Mucosa of rectum (tissue), 2 donors: ENCODE results near the gene TTC31.

Experiments
- H3K27ac ChIP-seq, 2 donors: one replicate each; pipeline ENCODE4 v1.7.0; 2013; ENCODE audit warnings: inconsistent platforms in 2 of 2, low read depth in 2 of 2, low read length in 2 of 2
- H3K27me3 ChIP-seq, 2 donors: one replicate each; pipeline ENCODE4 v1.7.0; 2013; ENCODE audit warnings: low read length in 2 of 2; ENCODE audit not compliant: control insufficient read depth in 2 of 2, insufficient read depth in 2 of 2
- H3K36me3 ChIP-seq, 2 donors: one replicate each; pipeline ENCODE4 v1.7.0; 2013; ENCODE audit warnings: low read length in 2 of 2; ENCODE audit not compliant: control insufficient read depth in 2 of 2, insufficient read depth in 2 of 2
- H3K4me1 ChIP-seq, 2 donors: one replicate each; pipeline ENCODE4 v1.7.0; 2013; ENCODE audit warnings: low read length in 2 of 2, mild to moderate bottlenecking in 1 of 2; ENCODE audit not compliant: control insufficient read depth in 2 of 2, insufficient read depth in 2 of 2
- H3K4me3 ChIP-seq, 2 donors: one replicate each; pipeline ENCODE4 v1.7.0; 2013; ENCODE audit warnings: low read length in 2 of 2
- H3K9ac ChIP-seq, 2 donors: one replicate each; pipeline ENCODE4 v1.7.0; 2013; ENCODE audit warnings: low read length in 2 of 2, low read depth in 1 of 2, mild to moderate bottlenecking in 1 of 2
- H3K9me3 ChIP-seq, 2 donors: one replicate each; pipeline ENCODE4 v1.7.0; 2013; ENCODE audit warnings: low read length in 2 of 2; ENCODE audit not compliant: control insufficient read depth in 2 of 2
- donor health status: healthy.
- donor health status: Normal muscosa, but diverticular disease.

The TTC31 gene

DNA sequence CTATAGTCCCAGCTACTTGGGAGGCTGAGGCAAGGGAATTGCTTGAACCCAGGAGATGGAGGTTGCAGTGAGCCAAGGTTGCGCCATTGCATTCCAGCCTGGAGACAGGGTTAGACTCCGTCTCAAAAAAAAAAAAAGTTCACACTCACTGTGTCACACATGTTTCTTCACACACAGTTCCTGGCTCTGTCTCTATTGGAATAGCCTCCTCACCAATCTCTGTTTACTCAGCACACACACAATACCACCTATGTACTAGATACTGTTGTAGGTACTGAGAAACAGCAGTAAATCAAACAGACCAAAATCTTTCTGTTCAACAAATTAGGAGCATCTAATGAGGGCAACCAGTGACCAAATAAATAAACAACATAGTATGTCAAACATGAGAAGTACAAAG is 3.3 kb downstream of the TTC31 start:
- H3K27me3 ChIP-seq: no peaks in the 10 kb centered on the region
- no peak overlapping the region for H3K9ac ChIP-seq
- no peak overlapping the region for H3K27ac ChIP-seq
- H3K9me3 ChIP-seq: no peaks in the 10 kb centered on the region
- no peak overlapping the region for H3K4me3 ChIP-seq
- H3K36me3 ChIP-seq: peaks cover 20 to 24% of the 10 kb centered on the region in 2 donors
- H3K4me1 ChIP-seq: peaks cover 16% of the 10 kb centered on the region in 2 donors

DNA sequence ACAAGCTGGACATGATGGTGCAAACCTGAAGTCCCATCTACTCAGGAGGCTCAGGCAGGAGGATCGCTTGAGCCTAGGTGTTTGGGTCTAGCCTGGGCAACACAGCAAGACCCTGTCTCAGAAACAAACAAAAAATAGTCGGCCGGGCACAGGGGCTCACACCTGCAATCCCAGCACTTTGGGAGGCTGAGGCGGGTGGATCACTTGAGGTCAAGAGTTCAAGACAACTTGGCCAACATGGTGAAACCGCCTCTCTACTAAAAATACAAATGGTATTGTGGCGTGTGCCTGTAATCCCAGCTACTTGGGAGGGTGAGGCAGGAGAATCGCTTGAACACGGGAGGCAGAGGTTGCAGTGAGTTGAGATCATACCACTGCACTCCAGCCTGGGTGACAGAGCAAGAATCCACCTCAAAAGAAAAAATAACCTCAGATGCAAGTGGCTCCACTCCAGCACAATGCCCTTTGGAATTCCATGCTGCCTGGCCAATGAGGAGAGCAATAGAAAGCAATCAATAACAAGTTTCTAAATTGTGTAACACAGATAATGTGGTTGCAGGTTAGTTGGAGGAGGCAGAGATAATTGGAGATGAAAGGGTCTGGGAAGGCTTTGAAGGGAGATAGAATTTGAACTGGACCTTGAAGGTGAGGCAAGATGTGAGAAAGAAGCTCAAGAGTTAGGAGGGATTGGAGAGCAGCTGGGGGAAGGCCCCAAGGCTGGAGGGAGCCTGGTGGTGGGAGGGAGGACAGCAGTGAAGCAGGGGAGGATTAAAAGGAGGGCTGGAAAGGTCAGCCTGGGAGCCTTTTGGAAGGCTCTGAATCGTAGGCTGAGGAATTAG is 6.0 kb downstream of the TTC31 start:
- Histone ChIP-seq H3K9me3 (no peaks in the 10 kb centered on the region), H3K27ac (no peak overlapping the region), H3K9ac (no peak overlapping the region), H3K4me1 (no peaks in the 10 kb centered on the region), H3K36me3 (peaks cover 46 to 50% of the 10 kb centered on the region in 2 donors), H3K27me3 (no peaks in the 10 kb centered on the region), H3K4me3 (no peak overlapping the region)

DNA sequence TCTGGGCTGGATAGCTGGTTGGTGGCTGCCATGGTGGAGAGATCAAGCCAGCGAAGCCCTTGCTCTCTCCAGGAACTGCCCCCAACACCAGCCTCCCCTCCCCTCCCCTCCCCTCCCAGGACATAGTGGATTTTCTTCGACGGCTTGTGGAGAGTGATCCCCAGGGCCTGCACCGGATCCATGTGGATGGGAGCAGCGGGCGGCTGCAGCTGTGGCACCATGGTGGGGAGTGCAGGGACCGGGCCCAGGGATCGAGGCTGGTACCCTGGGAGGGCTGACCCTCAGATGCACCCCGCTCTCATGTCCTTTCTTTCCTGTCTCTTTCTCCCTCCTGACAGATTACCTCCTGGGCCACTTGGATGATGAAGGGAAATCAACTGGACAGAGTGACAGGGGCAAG is 7.0 kb downstream of the TTC31 start:
- Histone ChIP-seq H3K36me3 (peaks cover 46 to 50% of the 10 kb centered on the region in 2 donors), H3K27me3 (no peaks in the 10 kb centered on the region), H3K27ac (no peak overlapping the region), H3K4me1 (no peaks in the 10 kb centered on the region), H3K9me3 (no peaks in the 10 kb centered on the region), H3K9ac (no peak overlapping the region), H3K4me3 (no peak overlapping the region)

- Histone ChIP-seq H3K4me1 (no peaks in the 10 kb centered on the region), H3K4me3 (no peak overlapping the region), H3K27ac (no peak overlapping the region), H3K36me3 (peaks cover 43 to 45% of the 10 kb centered on the region in 2 donors), H3K27me3 (no peaks in the 10 kb centered on the region), H3K9me3 (no peaks in the 10 kb centered on the region), H3K9ac (no peak overlapping the region)
Measured at GRCh38 chr2:74491648-74492544, 9.0 kb downstream of the TTC31 start.

DNA sequence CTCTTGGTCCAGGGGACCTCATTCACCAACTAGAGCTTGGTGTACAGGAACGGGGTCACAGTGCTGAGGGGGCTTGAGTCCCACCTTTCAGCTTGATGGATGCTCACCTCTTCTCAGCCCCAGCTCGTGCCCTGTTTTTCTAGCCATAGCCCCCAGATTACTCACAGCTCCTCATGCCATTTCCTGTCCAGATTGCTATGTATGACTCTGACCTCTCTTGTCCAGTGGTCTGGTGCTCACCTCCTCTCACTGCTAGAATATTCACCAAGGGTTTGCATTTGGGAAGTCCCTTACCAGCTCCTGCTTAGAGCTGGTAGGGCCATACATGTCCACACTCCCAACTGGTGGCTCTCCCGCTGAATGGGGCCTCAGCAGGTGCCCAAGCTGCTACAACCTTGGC is 10.7 kb downstream of the TTC31 start:
- no peak overlapping the region for H3K4me3 ChIP-seq
- peaks cover 11% of the 10 kb centered on the region in 2 donors for H3K4me1 ChIP-seq
- H3K27ac ChIP-seq: no peak overlapping the region
- H3K36me3 ChIP-seq: peaks cover 40 to 43% of the 10 kb centered on the region in 2 donors
- peaks cover 2 to 16% of the 10 kb centered on the region in 2 donors for H3K27me3 ChIP-seq
- no peak overlapping the region for H3K9ac ChIP-seq
- H3K9me3 ChIP-seq: no peaks in the 10 kb centered on the region

GRCh38 chr2:74495440-74495839 is 12.6 kb downstream of the TTC31 start:
- Histone ChIP-seq H3K36me3 (peaks cover 32 to 34% of the 10 kb centered on the region in 2 donors), H3K27ac (no peak overlapping the region), H3K4me3 (no peak overlapping the region), H3K27me3 (peaks cover 11 to 34% of the 10 kb centered on the region in 2 donors), H3K4me1 (peaks cover 25% of the 10 kb centered on the region in 2 donors), H3K9me3 (no peaks in the 10 kb centered on the region), H3K9ac (no peak overlapping the region)

GRCh38 chr2:74496997-74497776 is 14.3 kb downstream of the TTC31 start:
- peak overlapping the region in 1 of 2 donors; percentile 33 for H3K9ac ChIP-seq
- H3K4me3 ChIP-seq: peak overlapping the region; percentile 63 to 73
- no peaks in the 10 kb centered on the region for H3K9me3 ChIP-seq
- peaks cover 14 to 34% of the 10 kb centered on the region in 2 donors for H3K27me3 ChIP-seq
- peaks cover 25 to 29% of the 10 kb centered on the region in 2 donors for H3K4me1 ChIP-seq
- H3K27ac ChIP-seq: no peak overlapping the region
- H3K36me3 ChIP-seq: peaks cover 15 to 16% of the 10 kb centered on the region in 2 donors

- Histone ChIP-seq H3K9me3 (no peaks in the 10 kb centered on the region), H3K4me3 (peak overlapping the region; percentile 63 to 73), H3K27ac (no peak overlapping the region), H3K36me3 (peaks cover 8 to 9% of the 10 kb centered on the region in 2 donors), H3K4me1 (peaks cover 25 to 30% of the 10 kb centered on the region in 2 donors), H3K27me3 (peaks cover 14 to 34% of the 10 kb centered on the region in 2 donors), H3K9ac (peak overlapping the region; percentile 26 to 33)
Measured at GRCh38 chr2:74497777-74498499, 15.1 kb downstream of the TTC31 start.
